HG03521 (cell line): ENCODE results near the gene TSPAN10.
A peak's percentile ranks its signal among the peaks of the same experiment; 100 is the strongest.
"Not testable (repeated sequence)": the region's sequence is repeated elsewhere in the genome, so short reads cannot be mapped to it uniquely, and the experiment has no call there.

Experiments
- ATAC-seq: cut with Tn5 transposase; IDR thresholded peaks from one replicate; pipeline ENCODE4 v1.9.1; 2021; ENCODE audit warnings: mild to moderate bottlenecking, moderate library complexity; ENCODE audit not compliant: unreplicated experiment

The TSPAN10 gene

GRCh38 chr17:81659038-81659437 is 22.0 kb downstream of the TSPAN10 start:
- no peak for ATAC-seq

GRCh38 chr17:81660441-81660840 is 23.4 kb downstream of the TSPAN10 start:
- ATAC-seq, result no peak

- no peak for ATAC-seq
These were observed 25.0 kb downstream of the TSPAN10 start for GRCh38 chr17:81662002-81662401.

GRCh38 chr17:81664051-81664470 is 27.1 kb downstream of the TSPAN10 start:
- no peak for ATAC-seq

GRCh38 chr17:81665205-81666091 is 28.5 kb downstream of the TSPAN10 start:
- no peak for ATAC-seq

GRCh38 chr17:81666092-81666341 is 29.0 kb downstream of the TSPAN10 start:
- no peak for ATAC-seq

- ATAC-seq, result peak; percentile 92
These were observed 29.6 kb downstream of the TSPAN10 start, which contains the start of the genes CCDC137 and OXLD1 for GRCh38 chr17:81666342-81667191. TSS of gene CCDC137 (plus strand) at chr17:81666737. CDS start at chr17:81666767, 30 bp downstream. TSS of gene OXLD1 (minus strand) at chr17:81666605. CDS start at chr17:81666577, 28 bp downstream.

- ATAC-seq, result no peak
These were observed 30.8 kb downstream of the TSPAN10 start for GRCh38 chr17:81667754-81668153.

GRCh38 chr17:81672504-81672903 is 35.5 kb downstream of the TSPAN10 start:
- ATAC-seq, result no peak

- no peak for ATAC-seq
These were observed 36.0 kb downstream of the TSPAN10 start for GRCh38 chr17:81672954-81673353.

- ATAC-seq, result no peak
These were observed 36.7 kb downstream of the TSPAN10 start for GRCh38 chr17:81673561-81674258.

- not testable (repeated sequence) for ATAC-seq
These were observed 38.7 kb downstream of the TSPAN10 start for GRCh38 chr17:81675515-81676221.

- ATAC-seq, result no peak
These were observed 39.9 kb downstream of the TSPAN10 start for GRCh38 chr17:81676906-81677305.

- ATAC-seq, result no peak
These were observed 43.2 kb downstream of the TSPAN10 start for GRCh38 chr17:81680150-81680549.

- no peak for ATAC-seq
These were observed 44.7 kb downstream of the TSPAN10 start for GRCh38 chr17:81681672-81682071.

GRCh38 chr17:81682565-81683207 is 45.7 kb downstream of the TSPAN10 start:
- no peak for ATAC-seq

- ATAC-seq, result no peak
These were observed 46.2 kb downstream of the TSPAN10 start for GRCh38 chr17:81683208-81683583.

GRCh38 chr17:81683584-81684441 is 46.8 kb downstream of the TSPAN10 start, which contains the start of the genes ARL16 and HGS:
TSS of gene ARL16 (minus strand) at chr17:81683797. CDS start at chr17:81683753, 44 bp downstream.
TSS of gene HGS (plus strand) at chr17:81684011. CDS start at chr17:81684067, 56 bp downstream.
- peak; percentile 93 for ATAC-seq

- ATAC-seq, result no peak
These were observed 47.5 kb downstream of the TSPAN10 start for GRCh38 chr17:81684442-81684911.
